Stimulated activated naive CD8-positive, alpha-beta T cell treated with anti-CD3 and anti-CD28 coated beads, Interleukin-15, Interleukin-2, amounts not matched to agents 100 ng/mL and 50 ng/mL, for 24 hours (primary cell): Measurements from ENCODE around the gene STX16.

ENCODE experiments used
- H3K27ac Mint-ChIP-seq: one replicate; pipeline ENCODE4 v1.8.0; 2021; ENCODE audit warnings: mild to moderate bottlenecking, mixed read lengths
- H3K27me3 Mint-ChIP-seq: one replicate; pipeline ENCODE4 v1.8.0; 2021; ENCODE audit warnings: mixed read lengths
- H3K36me3 Mint-ChIP-seq: one replicate; pipeline ENCODE4 v1.8.0; 2021; ENCODE audit warnings: low read depth, mixed read lengths
- H3K4me1 Mint-ChIP-seq: one replicate; pipeline ENCODE4 v1.8.0; 2021; ENCODE audit warnings: low read depth, mixed read lengths
- H3K4me3 Mint-ChIP-seq: one replicate; pipeline ENCODE4 v1.8.0; 2021; ENCODE audit warnings: mild to moderate bottlenecking, mixed read lengths
- H3K9me3 Mint-ChIP-seq: one replicate; pipeline ENCODE4 v1.8.0; 2021; ENCODE audit warnings: mixed read lengths

Gene STX16

GRCh38 chr20:58625585-58625984 is 25.5 kb upstream of the STX16 start:
- Mint-ChIP-seq H3K27me3 (no peaks in the 10 kb centered on the region), H3K4me3 (no peak overlapping the region), H3K36me3 (no peaks in the 10 kb centered on the region), H3K9me3 (peaks cover 7% of the 10 kb centered on the region), H3K4me1 (peaks cover 38% of the 10 kb centered on the region), H3K27ac (no peak overlapping the region)

- H3K9me3 Mint-ChIP-seq = peaks cover 7% of the 10 kb centered on the region
- no peaks in the 10 kb centered on the region for H3K36me3 Mint-ChIP-seq
- peaks cover 41% of the 10 kb centered on the region for H3K4me1 Mint-ChIP-seq
- H3K4me3 Mint-ChIP-seq = no peak overlapping the region
- H3K27ac Mint-ChIP-seq = no peak overlapping the region
- H3K27me3 Mint-ChIP-seq = no peaks in the 10 kb centered on the region
Measured at GRCh38 chr20:58626051-58626450, 25.0 kb upstream of the STX16 start.

GRCh38 chr20:58627212-58628072 is 23.6 kb upstream of the STX16 start:
- peaks cover 7% of the 10 kb centered on the region for H3K9me3 Mint-ChIP-seq
- H3K36me3 Mint-ChIP-seq = no peaks in the 10 kb centered on the region
- H3K27ac Mint-ChIP-seq = peak overlapping the region; percentile 77
- H3K4me3 Mint-ChIP-seq = no peak overlapping the region
- H3K27me3 Mint-ChIP-seq = no peaks in the 10 kb centered on the region
- H3K4me1 Mint-ChIP-seq = peaks cover 41% of the 10 kb centered on the region

GRCh38 chr20:58628491-58629214 is 22.4 kb upstream of the STX16 start:
- Mint-ChIP-seq H3K27me3 (no peaks in the 10 kb centered on the region), H3K4me1 (peaks cover 47% of the 10 kb centered on the region), H3K9me3 (peaks cover 7% of the 10 kb centered on the region), H3K36me3 (no peaks in the 10 kb centered on the region), H3K4me3 (no peak overlapping the region), H3K27ac (no peak overlapping the region)

- no peak overlapping the region for H3K27ac Mint-ChIP-seq
- H3K4me3 Mint-ChIP-seq = no peak overlapping the region
- peaks cover 53% of the 10 kb centered on the region for H3K4me1 Mint-ChIP-seq
- no peaks in the 10 kb centered on the region for H3K36me3 Mint-ChIP-seq
- H3K9me3 Mint-ChIP-seq = peaks cover 7% of the 10 kb centered on the region
- no peaks in the 10 kb centered on the region for H3K27me3 Mint-ChIP-seq
Measured at GRCh38 chr20:58629215-58629580, 21.9 kb upstream of the STX16 start.

GRCh38 chr20:58630063-58630462 is 21.0 kb upstream of the STX16 start:
- Mint-ChIP-seq H3K36me3 (no peaks in the 10 kb centered on the region), H3K27ac (no peak overlapping the region), H3K4me3 (no peak overlapping the region), H3K9me3 (peaks cover 7% of the 10 kb centered on the region), H3K4me1 (peaks cover 61% of the 10 kb centered on the region), H3K27me3 (no peaks in the 10 kb centered on the region)

- H3K27me3 Mint-ChIP-seq = no peaks in the 10 kb centered on the region
- H3K27ac Mint-ChIP-seq = peak overlapping the region; percentile 97
Measured at GRCh38 chr20:58633161-58634053, 17.7 kb upstream of the STX16 start.

GRCh38 chr20:58634059-58634458 is 17.0 kb upstream of the STX16 start:
- Mint-ChIP-seq H3K27ac (peak overlapping the region; percentile 97), H3K4me3 (peak overlapping the region; percentile 68), H3K36me3 (no peaks in the 10 kb centered on the region), H3K27me3 (no peaks in the 10 kb centered on the region), H3K4me1 (peaks cover 41% of the 10 kb centered on the region), H3K9me3 (no peaks in the 10 kb centered on the region)

More at GRCh38 chr20:58633161-58634053, 17.7 kb upstream of the STX16 start:
- Mint-ChIP-seq H3K4me3 (peak overlapping the region; percentile 68), H3K4me1 (peaks cover 47% of the 10 kb centered on the region), H3K36me3 (no peaks in the 10 kb centered on the region), H3K9me3 (no peaks in the 10 kb centered on the region)

- H3K9me3 Mint-ChIP-seq = no peaks in the 10 kb centered on the region
- H3K27me3 Mint-ChIP-seq = no peaks in the 10 kb centered on the region
- H3K27ac Mint-ChIP-seq = peak overlapping the region; percentile 97
- no peaks in the 10 kb centered on the region for H3K36me3 Mint-ChIP-seq
- H3K4me3 Mint-ChIP-seq = peak overlapping the region; percentile 68
- H3K4me1 Mint-ChIP-seq = peaks cover 35% of the 10 kb centered on the region
Measured at GRCh38 chr20:58634521-58635278, 16.4 kb upstream of the STX16 start.

GRCh38 chr20:58635279-58635665 is 15.8 kb upstream of the STX16 start:
- H3K4me1 Mint-ChIP-seq = peaks cover 35% of the 10 kb centered on the region
- no peak overlapping the region for H3K4me3 Mint-ChIP-seq
- no peaks in the 10 kb centered on the region for H3K9me3 Mint-ChIP-seq
- no peaks in the 10 kb centered on the region for H3K36me3 Mint-ChIP-seq
- H3K27me3 Mint-ChIP-seq = no peaks in the 10 kb centered on the region
- H3K27ac Mint-ChIP-seq = peak overlapping the region; percentile 97

- Mint-ChIP-seq H3K36me3 (no peaks in the 10 kb centered on the region), H3K4me3 (no peak overlapping the region), H3K27ac (peak overlapping the region; percentile 57), H3K27me3 (no peaks in the 10 kb centered on the region), H3K9me3 (no peaks in the 10 kb centered on the region), H3K4me1 (peaks cover 32% of the 10 kb centered on the region)
Measured at GRCh38 chr20:58636396-58636982, 14.6 kb upstream of the STX16 start.

- Mint-ChIP-seq H3K36me3 (no peaks in the 10 kb centered on the region), H3K27me3 (no peaks in the 10 kb centered on the region), H3K4me3 (no peak overlapping the region)
Measured at GRCh38 chr20:58636983-58637421, 14.1 kb upstream of the STX16 start.

GRCh38 chr20:58637466-58638213 is 13.4 kb upstream of the STX16 start:
- no peaks in the 10 kb centered on the region for H3K9me3 Mint-ChIP-seq
- no peak overlapping the region for H3K27ac Mint-ChIP-seq
- H3K4me3 Mint-ChIP-seq = no peak overlapping the region
- H3K4me1 Mint-ChIP-seq = peaks cover 32% of the 10 kb centered on the region
- H3K36me3 Mint-ChIP-seq = no peaks in the 10 kb centered on the region
- H3K27me3 Mint-ChIP-seq = no peaks in the 10 kb centered on the region

More at GRCh38 chr20:58636983-58637421, 14.1 kb upstream of the STX16 start:
- H3K9me3 Mint-ChIP-seq = no peaks in the 10 kb centered on the region
- H3K4me1 Mint-ChIP-seq = peaks cover 32% of the 10 kb centered on the region
- peak overlapping the region; percentile 57 for H3K27ac Mint-ChIP-seq
